GM18520 (cell line): ENCODE data around the gene PSEN2.

Experiments used
- ATAC-seq: cut with Tn5 transposase; IDR thresholded peaks from one replicate; pipeline ENCODE4 v1.9.1; 2021; ENCODE audit not compliant: unreplicated experiment

Gene PSEN2

DNA sequence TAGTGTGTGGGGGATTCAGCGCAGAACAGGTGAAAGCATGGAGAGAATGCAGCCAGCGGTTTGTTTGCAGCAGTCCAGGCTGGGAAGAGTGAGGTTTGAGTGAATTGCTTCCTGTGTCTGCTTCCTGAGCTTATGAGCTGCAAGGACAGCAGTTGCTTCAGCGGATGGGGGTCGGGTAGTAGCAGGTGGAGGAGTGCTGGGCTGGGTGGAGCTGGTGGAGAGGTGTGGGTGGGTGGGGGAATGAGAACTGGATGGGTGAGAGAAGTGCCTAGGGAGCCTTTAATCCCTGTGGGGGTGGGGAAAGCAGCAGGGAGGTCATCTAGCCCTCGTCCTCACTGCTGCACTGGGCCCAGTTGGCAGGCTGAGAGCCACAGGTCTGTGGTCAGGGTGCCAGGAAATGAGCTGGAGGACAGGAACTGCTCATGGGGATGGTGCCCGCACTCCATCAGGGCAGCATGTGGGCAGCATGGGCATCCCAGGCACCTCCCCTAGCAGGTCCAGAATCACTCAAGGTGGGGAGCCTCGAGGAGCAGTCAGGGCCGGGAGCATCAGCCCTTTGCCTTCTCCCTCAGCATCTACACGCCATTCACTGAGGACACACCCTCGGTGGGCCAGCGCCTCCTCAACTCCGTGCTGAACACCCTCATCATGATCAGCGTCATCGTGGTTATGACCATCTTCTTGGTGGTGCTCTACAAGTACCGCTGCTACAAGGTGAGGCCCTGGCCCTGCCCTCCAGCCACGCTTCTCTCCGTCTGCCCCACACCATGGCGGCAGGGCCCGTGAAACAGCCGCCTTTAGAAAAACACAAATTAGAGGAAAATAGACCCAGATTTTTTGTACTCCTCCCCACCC lies 14.8 kb downstream of the PSEN2 start:
- no peak for ATAC-seq

DNA sequence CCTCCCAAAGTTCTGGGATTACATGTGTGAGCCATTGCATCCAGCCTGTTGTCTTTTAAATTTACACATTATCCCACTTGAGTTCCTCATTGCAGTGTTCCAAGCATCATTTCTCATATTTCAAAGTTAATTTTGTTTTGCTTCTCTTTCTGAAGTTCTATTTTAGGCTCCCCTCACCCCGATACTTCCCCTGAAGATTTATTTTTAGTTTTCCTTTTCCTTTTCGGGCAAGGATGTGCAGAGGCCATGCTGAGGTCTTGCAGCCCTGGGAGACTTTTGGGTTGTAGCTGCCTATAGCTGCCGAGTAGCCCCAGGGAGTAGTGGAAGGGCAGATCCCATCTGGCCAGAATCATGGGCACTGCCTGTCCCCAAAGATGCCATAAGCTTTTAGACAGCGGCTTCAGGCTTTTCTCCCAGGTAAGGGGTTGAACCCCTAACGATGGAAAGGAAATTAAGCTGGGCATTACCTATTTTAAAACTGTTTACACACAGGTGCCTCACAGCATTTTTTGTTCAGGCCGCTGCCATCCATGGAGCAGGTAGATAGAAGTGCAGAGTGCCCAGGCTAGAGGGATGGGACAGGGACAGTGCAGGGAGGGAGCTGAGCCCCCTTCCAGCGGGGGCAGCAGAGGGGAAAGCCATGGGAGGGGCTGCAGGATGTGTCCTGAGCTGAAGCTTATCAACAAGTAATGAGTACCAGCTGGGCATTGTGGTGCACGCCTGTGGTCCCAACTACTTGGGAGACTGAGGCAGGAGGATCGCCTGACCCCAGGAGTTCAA lies 15.9 kb downstream of the PSEN2 start:
- no peak for ATAC-seq

DNA sequence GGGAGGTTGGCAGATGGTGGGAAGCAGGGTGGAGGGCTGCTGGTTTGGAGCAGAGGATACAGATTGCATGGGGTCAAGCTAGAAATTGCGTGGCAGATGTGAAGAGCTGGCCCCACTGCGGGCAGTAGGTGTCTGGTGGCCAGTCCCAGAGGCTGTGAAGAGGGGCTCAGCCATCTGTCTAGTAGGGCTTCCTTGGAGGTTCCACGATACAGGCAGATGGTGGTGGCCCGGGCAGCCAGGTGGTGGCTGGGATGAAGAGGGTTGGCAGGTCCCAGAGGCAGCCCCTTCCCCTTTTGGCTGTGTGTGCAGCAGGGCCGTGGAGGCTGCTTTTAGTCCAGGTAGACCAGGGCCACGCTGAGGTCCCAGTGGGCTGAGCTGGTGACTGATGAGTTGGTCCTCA lies 16.6 kb downstream of the PSEN2 start:
- no peak for ATAC-seq

DNA sequence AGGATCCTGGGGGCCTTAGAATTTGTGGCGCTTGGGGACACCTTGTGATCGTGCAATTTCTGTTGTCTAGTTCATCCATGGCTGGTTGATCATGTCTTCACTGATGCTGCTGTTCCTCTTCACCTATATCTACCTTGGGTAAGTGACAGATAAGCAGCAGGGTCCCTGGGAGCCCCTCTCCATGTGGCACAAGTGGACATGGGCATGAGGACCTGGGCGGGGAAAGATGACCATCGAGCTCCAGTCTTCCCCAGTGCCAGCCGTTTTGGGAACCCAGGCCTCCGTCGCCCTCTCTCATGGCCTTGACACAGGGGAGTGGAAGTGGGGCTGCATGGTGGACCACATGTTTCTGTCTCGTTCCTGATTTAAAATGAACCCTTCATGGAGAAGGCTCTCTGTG lies 17.6 kb downstream of the PSEN2 start:
- ATAC-seq: no peak

DNA sequence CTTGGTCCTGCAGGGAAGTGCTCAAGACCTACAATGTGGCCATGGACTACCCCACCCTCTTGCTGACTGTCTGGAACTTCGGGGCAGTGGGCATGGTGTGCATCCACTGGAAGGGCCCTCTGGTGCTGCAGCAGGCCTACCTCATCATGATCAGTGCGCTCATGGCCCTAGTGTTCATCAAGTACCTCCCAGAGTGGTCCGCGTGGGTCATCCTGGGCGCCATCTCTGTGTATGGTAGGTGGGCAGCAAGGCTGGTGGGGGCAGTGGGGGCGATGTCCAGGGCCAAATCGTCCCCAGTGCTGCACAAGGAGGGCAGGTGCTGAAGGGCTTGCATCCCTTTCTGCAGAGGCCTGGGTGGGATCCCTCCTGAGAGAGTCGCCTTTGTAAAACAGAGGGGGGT lies 18.4 kb downstream of the PSEN2 start:
- ATAC-seq: no peak

DNA sequence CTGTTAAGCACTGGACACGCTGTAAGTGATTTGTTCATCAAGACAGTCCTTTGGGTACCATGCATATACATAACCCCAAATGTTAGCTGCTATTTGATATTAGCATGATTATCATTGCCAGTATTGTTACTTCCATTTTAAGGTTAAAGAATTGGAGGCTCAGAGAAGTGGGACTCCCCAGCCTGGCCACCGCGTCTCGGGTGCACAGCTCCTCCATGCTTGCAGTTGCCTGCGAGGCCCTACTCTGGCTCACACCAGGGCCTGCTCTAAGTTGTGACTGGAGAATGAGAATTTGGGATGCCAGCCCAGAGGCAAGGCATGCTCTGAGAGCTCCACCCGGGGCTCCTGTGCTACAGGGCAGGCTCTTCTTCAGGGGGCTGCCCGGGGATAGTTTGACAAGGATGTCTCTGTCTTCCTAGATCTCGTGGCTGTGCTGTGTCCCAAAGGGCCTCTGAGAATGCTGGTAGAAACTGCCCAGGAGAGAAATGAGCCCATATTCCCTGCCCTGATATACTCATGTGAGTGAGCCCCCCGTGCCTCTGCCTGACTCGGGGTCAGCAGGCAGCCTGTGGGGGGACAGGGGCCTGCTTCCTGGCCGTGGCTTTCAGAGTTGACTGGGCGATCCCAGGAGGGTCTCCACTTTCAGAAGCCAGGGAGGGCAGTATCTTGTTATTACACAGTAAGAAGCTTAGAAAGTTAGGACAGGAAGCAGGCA lies 19.4 kb downstream of the PSEN2 start:
- no peak for ATAC-seq

DNA sequence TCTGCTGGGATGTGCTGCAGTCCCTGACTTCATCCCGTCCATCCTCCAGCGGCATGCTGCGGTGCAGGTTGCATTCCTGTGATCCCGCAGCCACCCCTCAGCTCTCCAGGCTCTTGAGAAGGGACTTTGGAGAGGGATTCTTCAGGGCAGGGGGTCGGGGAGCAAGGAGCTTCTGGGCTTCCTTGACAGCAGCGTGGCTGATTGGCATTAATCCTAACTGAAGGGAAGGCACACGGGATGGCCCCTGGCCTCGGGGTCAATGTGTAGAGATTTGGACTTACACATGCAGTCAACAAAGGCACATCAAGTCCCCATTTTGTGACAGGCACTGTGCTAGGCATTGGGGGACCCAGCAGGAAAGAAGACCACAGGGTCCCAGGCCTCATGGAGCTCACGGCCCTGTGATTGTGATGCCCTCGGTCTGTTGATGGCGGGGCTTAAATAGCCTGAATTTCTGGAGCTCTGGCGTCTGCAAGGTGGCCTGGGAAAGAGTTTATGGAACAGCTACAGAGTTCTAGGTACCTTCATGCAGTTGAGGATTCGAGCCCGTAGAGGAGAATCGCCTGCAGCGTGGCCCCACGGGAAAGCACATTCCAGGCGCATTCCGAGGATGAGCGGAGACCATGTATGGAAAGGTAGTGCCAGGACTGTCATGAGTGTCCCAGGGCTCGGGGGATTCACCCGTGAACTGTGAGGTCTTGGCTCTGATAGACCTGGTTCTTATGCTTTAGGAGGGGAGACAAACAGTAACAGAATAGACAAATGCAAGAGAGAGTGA lies 20.1 kb downstream of the PSEN2 start:
- ATAC-seq: no peak

DNA sequence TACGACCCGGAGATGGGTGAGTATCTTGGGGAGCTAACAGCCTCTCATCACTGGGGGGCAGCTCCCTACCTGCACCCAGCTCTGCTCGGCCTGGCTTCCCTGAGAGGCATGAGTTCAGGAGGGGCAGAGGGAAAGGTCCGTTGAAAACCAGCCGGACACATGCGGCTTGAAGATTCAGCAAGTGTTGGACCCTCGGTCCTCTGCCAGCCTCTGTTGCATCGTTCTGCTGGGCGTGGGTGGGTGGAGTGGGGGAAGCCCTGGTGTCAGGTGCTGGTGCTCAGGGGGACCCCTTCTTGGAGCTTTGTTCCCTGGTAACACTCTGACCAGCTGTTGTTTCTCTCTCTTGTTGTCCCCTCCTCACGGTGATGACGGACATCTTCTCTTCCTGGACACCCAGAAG lies 20.9 kb downstream of the PSEN2 start:
- no peak for ATAC-seq

DNA sequence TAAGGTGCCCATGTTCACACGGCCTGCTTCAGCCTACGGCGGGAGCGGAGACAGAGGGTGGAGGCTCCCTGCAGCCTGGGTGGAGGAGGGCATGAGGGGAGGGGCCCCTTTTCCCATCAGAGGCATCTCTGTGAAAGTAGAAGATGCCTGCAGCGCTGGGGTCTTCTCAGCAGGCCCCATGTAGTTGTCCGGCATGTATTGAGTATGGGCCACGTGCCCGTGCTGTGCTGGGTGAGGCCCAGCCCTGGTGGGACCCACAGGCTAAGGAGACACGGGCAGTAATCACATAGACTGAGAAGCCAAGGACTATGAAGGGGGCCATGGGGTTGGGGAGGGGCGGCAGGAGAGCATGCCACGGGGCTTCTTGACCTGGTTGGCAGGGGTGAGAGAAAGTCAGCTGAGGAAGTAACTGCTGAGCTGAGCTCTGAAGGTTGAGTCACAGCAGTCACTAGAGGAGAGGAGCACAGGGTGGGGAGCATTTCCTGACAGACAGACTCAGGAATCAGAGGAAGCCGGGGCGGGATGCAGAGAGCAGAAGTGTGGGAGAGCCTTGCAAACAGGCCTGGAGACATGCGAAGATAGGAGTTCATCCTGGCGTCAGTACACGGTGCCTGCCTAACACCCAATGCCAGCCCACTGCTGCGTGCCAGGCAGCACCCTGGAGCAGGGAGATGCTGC lies 21.6 kb downstream of the PSEN2 start:
- ATAC-seq: no peak

DNA sequence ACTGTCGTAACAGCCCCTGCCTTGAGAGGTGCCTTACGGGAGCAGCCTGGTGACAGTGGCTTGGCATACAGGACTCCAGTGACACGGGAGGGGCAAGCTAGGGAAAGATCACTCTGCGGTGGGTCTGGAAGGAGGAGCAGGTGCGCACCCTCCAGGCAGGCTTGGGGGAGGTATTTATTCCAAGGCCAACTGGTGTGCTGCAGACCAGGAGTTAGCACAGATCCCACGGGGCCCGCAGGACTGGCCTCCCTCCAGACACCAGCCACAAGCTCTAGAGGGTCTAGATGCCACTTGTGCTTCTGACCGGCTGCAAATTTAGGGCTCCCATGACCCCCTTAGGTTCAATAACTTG lies 22.1 kb downstream of the PSEN2 start:
- no peak for ATAC-seq

DNA sequence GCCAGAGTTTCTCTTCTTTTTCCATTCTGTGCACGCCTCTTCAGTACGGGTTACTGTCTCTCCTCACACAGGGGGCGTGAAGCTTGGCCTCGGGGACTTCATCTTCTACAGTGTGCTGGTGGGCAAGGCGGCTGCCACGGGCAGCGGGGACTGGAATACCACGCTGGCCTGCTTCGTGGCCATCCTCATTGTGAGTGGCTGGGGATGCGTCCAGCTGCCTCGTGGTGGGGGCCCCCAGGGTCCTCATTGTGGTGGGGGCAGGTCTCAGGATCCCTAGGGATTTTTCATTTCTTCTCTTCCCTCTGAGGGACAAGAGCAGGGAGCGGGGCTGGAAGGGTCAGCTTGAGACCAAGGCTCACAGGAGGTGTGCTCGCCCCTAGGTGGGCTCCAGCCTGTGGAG lies 23.5 kb downstream of the PSEN2 start:
- no peak for ATAC-seq

DNA sequence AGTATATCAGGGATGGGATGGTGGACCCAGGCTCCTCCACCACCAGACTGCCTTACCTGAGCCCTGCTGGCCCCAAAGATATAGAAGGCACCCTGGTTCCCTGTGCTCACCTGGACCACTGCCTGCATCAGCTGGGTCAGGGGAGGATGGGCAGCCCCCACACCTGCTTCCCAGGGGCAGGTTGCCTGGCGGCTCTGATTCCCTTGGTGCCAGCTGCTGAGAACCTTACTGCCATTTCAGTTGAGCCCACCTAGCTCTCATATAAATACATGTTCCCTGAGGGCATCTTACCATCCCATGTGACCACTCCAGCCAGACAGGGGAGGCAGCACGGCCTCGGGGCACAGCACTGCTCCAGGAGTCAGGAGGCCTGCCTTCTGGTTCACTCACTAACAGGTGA lies 24.4 kb downstream of the PSEN2 start:
- ATAC-seq: no peak

DNA sequence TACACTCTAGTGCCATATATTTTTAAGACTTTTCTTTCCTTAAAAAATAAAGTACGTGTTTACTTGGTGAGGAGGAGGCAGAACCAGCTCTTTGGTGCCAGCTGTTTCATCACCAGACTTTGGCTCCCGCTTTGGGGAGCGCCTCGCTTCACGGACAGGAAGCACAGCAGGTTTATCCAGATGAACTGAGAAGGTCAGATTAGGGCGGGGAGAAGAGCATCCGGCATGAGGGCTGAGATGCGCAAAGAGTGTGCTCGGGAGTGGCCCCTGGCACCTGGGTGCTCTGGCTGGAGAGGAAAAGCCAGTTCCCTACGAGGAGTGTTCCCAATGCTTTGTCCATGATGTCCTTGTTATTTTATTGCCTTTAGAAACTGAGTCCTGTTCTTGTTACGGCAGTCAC lies 25.2 kb downstream of the PSEN2 start:
- no peak for ATAC-seq

DNA sequence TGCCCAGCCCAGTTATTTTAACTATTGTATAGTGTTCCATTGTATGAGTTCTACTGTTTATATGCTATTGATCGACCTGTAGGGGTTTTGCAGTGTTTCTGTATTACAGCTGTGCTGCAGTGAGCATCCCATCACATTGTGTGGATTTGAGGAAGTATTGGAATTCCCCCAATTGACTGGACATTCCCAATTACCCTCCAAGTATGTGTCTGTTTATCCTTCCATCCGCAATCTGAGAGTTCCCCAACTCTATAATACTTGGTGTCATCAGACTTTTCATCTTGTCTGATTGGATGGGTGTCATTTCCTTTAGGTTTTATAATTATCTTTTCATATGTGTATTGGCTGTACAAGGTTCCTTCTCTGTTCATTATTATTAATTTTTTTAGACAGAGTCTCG lies 27.8 kb downstream of the PSEN2 start:
- ATAC-seq: no peak

DNA sequence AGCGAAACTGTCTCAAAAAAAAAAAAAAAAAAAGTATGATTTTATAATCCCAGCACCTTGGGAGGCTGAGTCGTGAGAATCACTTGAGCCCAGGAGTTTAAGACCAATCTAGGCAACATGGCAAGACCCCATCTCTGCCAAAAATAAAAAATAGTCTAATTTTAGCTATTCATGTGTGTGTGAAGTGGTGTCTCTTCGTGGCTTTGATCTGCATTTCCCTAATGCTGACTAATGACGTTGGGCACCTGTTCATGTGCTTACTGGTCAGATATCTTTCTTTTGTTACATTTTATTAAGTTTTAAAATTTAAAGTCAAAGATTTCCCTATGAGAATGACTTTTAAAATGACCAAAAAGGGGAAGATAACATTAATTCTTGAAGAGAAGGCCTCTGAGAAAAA lies 31.0 kb downstream of the PSEN2 start:
- ATAC-seq: no peak

DNA sequence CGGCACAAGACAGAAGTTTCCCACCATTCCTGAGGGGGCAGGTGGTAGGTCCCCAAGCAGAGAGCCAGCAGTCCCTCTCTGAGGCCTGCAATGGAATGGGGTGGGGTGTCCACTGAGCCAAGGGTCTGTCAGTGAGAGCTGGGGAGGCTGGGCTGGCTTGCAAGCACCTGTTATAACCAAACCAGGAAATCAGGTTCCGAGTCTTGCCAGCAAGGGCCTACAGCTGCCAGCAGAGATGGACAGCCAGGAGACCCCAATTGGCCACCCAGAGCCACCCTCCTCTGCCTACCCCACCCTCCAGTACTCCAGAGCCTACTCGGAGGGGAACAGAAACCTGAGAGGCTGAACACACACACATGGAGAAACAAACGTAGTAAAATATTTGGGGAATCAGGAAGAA lies 32.2 kb downstream of the PSEN2 start:
- no peak for ATAC-seq

DNA sequence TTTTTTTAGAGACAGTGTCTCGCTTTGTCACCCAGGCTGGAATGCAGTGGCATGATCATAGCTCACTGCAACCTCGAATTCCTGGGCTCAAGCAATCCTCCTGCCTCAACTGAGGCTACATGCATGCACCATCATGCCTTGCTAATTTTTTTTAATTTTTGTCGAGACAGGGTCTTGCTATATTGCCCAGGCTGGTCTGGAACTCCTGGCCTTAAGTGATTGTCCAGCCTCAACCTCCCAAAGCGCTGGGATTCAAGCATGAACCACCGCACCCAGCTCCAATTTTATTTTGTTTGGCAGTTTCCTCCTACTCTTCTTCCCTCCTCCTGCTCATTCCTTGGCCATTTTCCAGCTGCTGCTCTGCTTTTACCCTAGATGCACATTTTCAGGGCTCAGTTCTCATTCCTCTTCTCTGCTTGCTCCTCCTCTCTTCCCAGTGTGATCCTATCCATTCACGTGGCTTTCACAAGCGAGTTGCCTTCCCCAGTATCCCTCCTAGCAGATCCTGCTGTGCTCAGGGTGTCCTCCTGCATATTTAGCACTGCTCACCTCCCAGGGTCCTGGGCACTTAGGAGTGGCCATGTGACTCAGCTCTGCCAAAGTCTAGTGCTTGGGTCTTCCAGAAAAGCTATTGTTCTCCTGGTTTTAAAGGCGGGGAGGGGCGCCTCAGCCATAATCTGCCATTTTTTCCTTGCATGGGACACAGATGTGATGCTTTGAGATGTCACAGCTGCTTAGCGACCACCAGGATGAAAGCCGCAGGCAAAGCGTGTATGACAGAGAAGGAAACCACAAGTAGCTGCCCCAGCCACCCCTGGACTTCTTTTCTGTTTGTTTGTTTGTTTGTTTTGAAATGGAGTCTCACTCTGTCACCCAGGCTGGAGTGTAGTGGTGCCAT lies 33.7 kb downstream of the PSEN2 start:
- no peak for ATAC-seq

DNA sequence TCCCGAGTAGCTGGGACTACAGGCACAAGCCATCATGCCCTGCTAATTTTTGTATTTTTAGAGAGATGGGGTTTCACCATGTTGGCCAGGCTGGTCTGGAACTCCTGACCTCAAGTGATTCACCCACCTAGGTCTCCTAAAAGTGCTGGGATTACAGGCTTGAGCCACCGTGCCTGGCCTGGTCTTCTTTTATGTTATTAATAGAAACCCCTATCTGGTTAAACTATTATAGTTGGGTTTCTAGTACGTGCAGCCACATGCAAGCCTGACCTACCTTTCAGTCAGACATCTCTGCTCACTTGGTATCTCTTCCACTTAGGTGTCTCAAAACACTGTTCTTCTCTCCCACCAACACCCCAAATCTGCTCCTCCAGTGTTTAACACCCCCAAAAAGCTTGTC lies 34.4 kb downstream of the PSEN2 start:
- ATAC-seq: no peak

DNA sequence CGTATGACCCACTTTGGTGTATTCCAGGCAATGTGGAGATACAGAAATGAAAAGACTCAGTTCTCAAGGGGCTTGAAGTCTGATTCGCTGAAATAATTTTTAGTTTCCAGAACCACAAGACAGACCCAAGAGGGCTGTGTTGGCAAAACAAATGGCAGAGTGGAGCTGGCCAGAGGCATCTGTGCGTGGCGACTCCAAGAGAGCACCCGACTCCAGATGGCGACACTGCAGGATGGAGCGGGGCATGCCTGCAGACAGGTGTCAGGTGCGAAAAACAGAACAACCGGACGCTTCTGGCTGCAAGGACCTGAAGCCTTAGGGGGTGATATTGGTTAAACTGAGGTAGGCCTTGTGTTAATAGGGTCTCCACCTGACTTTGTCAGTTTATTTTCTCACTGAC lies 38.0 kb downstream of the PSEN2 start:
- ATAC-seq: no peak

DNA sequence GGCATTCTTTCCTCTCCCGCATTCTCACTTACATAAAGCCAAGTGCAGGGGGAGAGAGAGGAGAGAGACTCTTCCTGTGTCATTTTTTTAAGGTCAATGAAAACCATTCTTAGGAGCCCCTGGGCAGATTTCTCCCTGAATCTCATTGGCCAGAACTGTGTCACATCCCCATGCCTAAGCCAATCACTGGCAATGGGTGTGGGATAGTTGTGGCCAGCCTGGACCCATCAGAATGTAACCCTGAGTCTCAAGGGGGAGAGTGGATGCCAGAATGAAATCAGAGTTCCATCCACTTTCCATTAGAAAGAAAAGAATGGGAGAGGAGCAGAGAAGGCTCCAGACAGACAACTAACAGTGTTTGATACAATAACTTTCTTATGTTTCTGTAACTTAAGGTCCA lies 38.5 kb downstream of the PSEN2 start:
- no peak for ATAC-seq
